ENCODE data around the gene HBZ.

The HBZ gene

DNA sequence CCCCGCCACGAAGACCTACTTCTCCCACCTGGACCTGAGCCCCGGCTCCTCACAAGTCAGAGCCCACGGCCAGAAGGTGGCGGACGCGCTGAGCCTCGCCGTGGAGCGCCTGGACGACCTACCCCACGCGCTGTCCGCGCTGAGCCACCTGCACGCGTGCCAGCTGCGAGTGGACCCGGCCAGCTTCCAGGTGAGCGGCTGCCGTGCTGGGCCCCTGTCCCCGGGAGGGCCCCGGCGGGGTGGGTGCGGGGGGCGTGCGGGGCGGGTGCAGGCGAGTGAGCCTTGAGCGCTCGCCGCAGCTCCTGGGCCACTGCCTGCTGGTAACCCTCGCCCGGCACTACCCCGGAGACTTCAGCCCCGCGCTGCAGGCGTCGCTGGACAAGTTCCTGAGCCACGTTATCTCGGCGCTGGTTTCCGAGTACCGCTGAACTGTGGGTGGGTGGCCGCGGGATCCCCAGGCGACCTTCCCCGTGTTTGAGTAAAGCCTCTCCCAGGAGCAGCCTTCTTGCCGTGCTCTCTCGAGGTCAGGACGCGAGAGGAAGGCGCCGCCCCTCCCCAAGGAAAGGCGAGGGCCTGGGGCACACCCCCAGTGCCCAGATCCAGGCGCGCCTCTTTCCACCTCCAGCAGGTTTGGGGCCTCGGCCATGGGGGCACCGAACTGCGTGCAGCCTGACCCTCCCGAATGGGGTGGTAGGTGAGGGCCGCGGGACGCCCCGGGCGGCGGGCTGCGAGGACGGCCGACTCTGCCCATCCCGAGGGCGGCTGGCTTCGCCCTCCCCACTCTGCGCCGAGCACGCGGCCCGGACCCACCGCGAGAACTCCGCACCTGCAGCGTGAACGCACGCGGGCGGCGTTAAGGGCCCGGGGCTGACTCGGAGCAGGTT lies 28.5 kb downstream of the HBZ start:
- no peak overlapping the region for H2BK12ac ChIP-seq (ENCODE audit: low read length in 2 of 2)
- peak overlapping the region; percentile 44 for H2AFZ ChIP-seq (ENCODE audit: low read depth, low read length)
- peak overlapping the region in 1 of 2 experiments; percentile 14 for H3K18ac ChIP-seq (ENCODE audit: low read depth in 1 of 2, low read length in 2 of 2)
- peak overlapping the region; percentile 43 to 63 for H3K4me3 ChIP-seq (ENCODE audit: insufficient read depth in 1 of 2, low read depth in 1 of 2, low read length in 2 of 2)
- H3K4ac ChIP-seq (ENCODE audit: low read depth in 1 of 2, low read length in 2 of 2), result peak overlapping the region in 1 of 2 experiments; percentile 30
- peak overlapping the region in 1 of 2 experiments; percentile 70 for H3K14ac ChIP-seq (ENCODE audit: low read length in 2 of 2)
- H3K9ac ChIP-seq (ENCODE audit: low read length), result peak overlapping the region; percentile 32
- no peaks in the 10 kb centered on the region for H3K9me3 ChIP-seq (ENCODE audit: control insufficient read depth, low read length)
- peak overlapping the region; percentile 90 for H3K4me2 ChIP-seq (ENCODE audit: low read length, poor library complexity, severe bottlenecking)
- no peak overlapping the region for H2BK15ac ChIP-seq (ENCODE audit: low read depth, poor library complexity, severe bottlenecking)
- 3% methylated on average over 72 of the region's 89 CpGs for WGBS
- peak; percentile 51 for DNase-seq
- peaks cover 34 to 36% of the 10 kb centered on the region in 2 experiments for H3K27me3 ChIP-seq (ENCODE audit: control insufficient read depth in 1 of 2, insufficient read depth in 1 of 2, low read length in 2 of 2)
- no peak overlapping the region for H2BK5ac ChIP-seq (ENCODE audit: low read depth, low read length, poor library complexity, severe bottlenecking)
- H3K4me1 ChIP-seq (ENCODE audit: control insufficient read depth, insufficient read depth, low read depth, low read length), result peaks cover 18% of the 10 kb centered on the region
- H2AK5ac ChIP-seq (ENCODE audit: low read length, severe bottlenecking), result no peak overlapping the region
- peaks cover 11 to 35% of the 10 kb centered on the region in 2 experiments for H3K36me3 ChIP-seq (ENCODE audit: control insufficient read depth in 1 of 2, insufficient read depth in 2 of 2, low read depth in 1 of 2, low read length in 2 of 2)
- H4K8ac ChIP-seq (ENCODE audit: low read length), result no peak overlapping the region
- H3K79me1 ChIP-seq (replicated peaks; ENCODE audit: low read length, poor library complexity, severe bottlenecking), result peaks cover 2% of the 10 kb centered on the region
- peak overlapping the region in 1 of 2 experiments; percentile 81 for H3K23ac ChIP-seq (ENCODE audit: low read length in 2 of 2)
- peak overlapping the region; percentile 15 for H4K91ac ChIP-seq (ENCODE audit: low read length)
- H3K27ac ChIP-seq (ENCODE audit: low read length, poor library complexity, severe bottlenecking), result no peak overlapping the region
- H2BK120ac ChIP-seq (ENCODE audit: low read depth, low read length), result no peak overlapping the region

DNA sequence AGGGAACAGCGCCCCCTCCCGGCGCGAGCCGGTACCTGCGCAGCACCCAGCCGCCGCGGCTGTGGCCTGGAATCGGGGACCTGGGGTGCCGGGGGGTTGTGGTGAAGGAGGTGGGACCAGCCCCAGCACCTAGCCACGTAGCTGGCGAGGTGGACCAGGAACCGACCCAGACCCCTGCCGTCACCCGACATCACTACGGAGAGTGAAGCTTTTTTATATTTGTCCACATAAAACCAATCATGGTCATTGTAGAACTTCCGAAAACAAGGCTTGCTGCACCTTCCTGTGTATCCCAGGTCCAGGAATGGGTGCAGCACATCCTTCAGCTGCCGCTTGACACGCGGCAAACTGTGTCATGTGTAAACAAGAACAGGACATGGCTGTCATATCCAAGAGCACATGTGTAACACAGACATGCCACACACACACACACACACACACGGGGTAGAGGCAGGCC lies 29.1 kb downstream of the HBZ start:
- Histone ChIP-seq H3K9me3 (ENCODE audit: control insufficient read depth, low read length) (no peaks in the 10 kb centered on the region), H3K27me3 (ENCODE audit: control insufficient read depth in 1 of 2, insufficient read depth in 1 of 2, low read length in 2 of 2) (peaks cover 34 to 36% of the 10 kb centered on the region in 2 experiments), H3K4ac (ENCODE audit: low read depth in 1 of 2, low read length in 2 of 2) (no peak overlapping the region), H2AFZ (ENCODE audit: low read depth, low read length) (no peak overlapping the region), H3K23ac (ENCODE audit: low read length in 2 of 2) (no peak overlapping the region), H3K79me1 (replicated peaks; ENCODE audit: low read length, poor library complexity, severe bottlenecking) (peaks cover 2% of the 10 kb centered on the region), H3K36me3 (ENCODE audit: control insufficient read depth in 1 of 2, insufficient read depth in 2 of 2, low read depth in 1 of 2, low read length in 2 of 2) (peaks cover 11 to 35% of the 10 kb centered on the region in 2 experiments), H3K27ac (ENCODE audit: low read length, poor library complexity, severe bottlenecking) (no peak overlapping the region), H2BK15ac (ENCODE audit: low read depth, poor library complexity, severe bottlenecking) (no peak overlapping the region), H4K91ac (ENCODE audit: low read length) (no peak overlapping the region), H2BK120ac (ENCODE audit: low read depth, low read length) (no peak overlapping the region), H3K18ac (ENCODE audit: low read depth in 1 of 2, low read length in 2 of 2) (no peak overlapping the region), H2BK12ac (ENCODE audit: low read length in 2 of 2) (no peak overlapping the region), H4K8ac (ENCODE audit: low read length) (no peak overlapping the region), H3K4me3 (ENCODE audit: insufficient read depth in 1 of 2, low read depth in 1 of 2, low read length in 2 of 2) (no peak overlapping the region), H2BK5ac (ENCODE audit: low read depth, low read length, poor library complexity, severe bottlenecking) (no peak overlapping the region), H3K4me2 (ENCODE audit: low read length, poor library complexity, severe bottlenecking) (no peak overlapping the region), H2AK5ac (ENCODE audit: low read length, severe bottlenecking) (no peak overlapping the region), H3K14ac (ENCODE audit: low read length in 2 of 2) (no peak overlapping the region), H3K9ac (ENCODE audit: low read length) (no peak overlapping the region), H3K4me1 (ENCODE audit: control insufficient read depth, insufficient read depth, low read depth, low read length) (peaks cover 18% of the 10 kb centered on the region)
- peak; percentile 9 for DNase-seq
- 33% methylated on average over 22 of the region's 22 CpGs for WGBS

DNA sequence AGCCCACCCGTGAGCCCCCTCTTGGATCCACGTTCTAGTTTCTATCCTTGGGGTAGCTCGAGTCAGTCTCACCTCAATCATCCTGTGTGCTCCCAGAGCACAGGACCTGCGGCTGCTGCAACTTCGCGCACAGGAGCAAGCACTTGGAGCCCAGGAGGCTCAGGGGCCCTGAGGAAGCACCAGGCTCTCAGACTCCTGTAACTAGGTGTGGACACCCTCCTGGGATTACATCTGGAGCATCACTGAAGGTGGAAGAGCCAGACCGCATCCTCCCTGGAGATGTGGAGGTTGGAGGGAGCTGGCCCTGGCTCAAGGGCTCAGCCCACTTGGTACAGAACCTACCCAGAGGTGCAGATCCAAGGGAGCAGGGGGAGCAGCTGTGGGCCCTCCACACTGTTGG lies 30.6 kb downstream of the HBZ start:
- peaks cover 21 to 45% of the 10 kb centered on the region in 2 experiments for H3K36me3 ChIP-seq (ENCODE audit: control insufficient read depth in 1 of 2, insufficient read depth in 2 of 2, low read depth in 1 of 2, low read length in 2 of 2)
- peaks cover 18% of the 10 kb centered on the region for H3K4me1 ChIP-seq (ENCODE audit: control insufficient read depth, insufficient read depth, low read depth, low read length)
- H3K18ac ChIP-seq (ENCODE audit: low read depth in 1 of 2, low read length in 2 of 2), result no peak overlapping the region
- peaks cover 5% of the 10 kb centered on the region for H3K79me1 ChIP-seq (replicated peaks; ENCODE audit: low read length, poor library complexity, severe bottlenecking)
- H2BK15ac ChIP-seq (ENCODE audit: low read depth, poor library complexity, severe bottlenecking), result no peak overlapping the region
- peaks cover 24 to 26% of the 10 kb centered on the region in 2 experiments for H3K27me3 ChIP-seq (ENCODE audit: control insufficient read depth in 1 of 2, insufficient read depth in 1 of 2, low read length in 2 of 2)
- no peak overlapping the region for H4K8ac ChIP-seq (ENCODE audit: low read length)
- H3K4ac ChIP-seq (ENCODE audit: low read depth in 1 of 2, low read length in 2 of 2), result no peak overlapping the region
- H2BK12ac ChIP-seq (ENCODE audit: low read length in 2 of 2), result no peak overlapping the region
- no peak overlapping the region for H3K4me2 ChIP-seq (ENCODE audit: low read length, poor library complexity, severe bottlenecking)
- H4K91ac ChIP-seq (ENCODE audit: low read length), result no peak overlapping the region
- H3K27ac ChIP-seq (ENCODE audit: low read length, poor library complexity, severe bottlenecking), result no peak overlapping the region
- WGBS, result 95% methylated on average over 7 of the region's 7 CpGs
- DNase-seq, result no peak
- H3K9me3 ChIP-seq (ENCODE audit: control insufficient read depth, low read length), result no peaks in the 10 kb centered on the region
- no peak overlapping the region for H2AFZ ChIP-seq (ENCODE audit: low read depth, low read length)
- no peak overlapping the region for H2AK5ac ChIP-seq (ENCODE audit: low read length, severe bottlenecking)
- H2BK120ac ChIP-seq (ENCODE audit: low read depth, low read length), result no peak overlapping the region
- H3K9ac ChIP-seq (ENCODE audit: low read length), result no peak overlapping the region
- no peak overlapping the region for H3K23ac ChIP-seq (ENCODE audit: low read length in 2 of 2)
- H3K4me3 ChIP-seq (ENCODE audit: insufficient read depth in 1 of 2, low read depth in 1 of 2, low read length in 2 of 2), result no peak overlapping the region
- no peak overlapping the region for H2BK5ac ChIP-seq (ENCODE audit: low read depth, low read length, poor library complexity, severe bottlenecking)
- H3K14ac ChIP-seq (ENCODE audit: low read length in 2 of 2), result no peak overlapping the region

DNA sequence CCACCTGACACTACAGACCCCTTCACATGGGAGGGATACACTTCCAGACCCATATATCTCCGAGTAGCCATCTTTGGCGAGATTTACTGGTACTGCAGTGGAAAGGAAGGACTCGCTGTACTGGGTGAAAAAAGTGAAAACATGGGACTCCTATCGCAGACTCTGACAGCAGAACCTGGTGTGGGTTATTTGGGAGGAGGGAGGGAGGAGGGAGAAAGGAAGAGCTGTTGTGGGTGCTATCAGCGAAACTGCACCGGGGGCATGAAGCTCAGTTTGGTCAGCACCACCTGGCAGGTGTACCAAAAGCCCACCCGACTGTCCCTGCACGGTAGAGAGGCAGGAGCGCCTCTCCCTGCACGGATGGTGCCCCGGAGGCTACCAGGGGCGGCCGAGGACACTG lies 32.8 kb downstream of the HBZ start:
- no peak overlapping the region for H2AK5ac ChIP-seq (ENCODE audit: low read length, severe bottlenecking)
- no peak overlapping the region for H2BK120ac ChIP-seq (ENCODE audit: low read depth, low read length)
- H4K91ac ChIP-seq (ENCODE audit: low read length), result no peak overlapping the region
- peaks cover 15% of the 10 kb centered on the region for H3K4me1 ChIP-seq (ENCODE audit: control insufficient read depth, insufficient read depth, low read depth, low read length)
- WGBS, result 96% methylated on average over 13 of the region's 13 CpGs
- H3K27ac ChIP-seq (ENCODE audit: low read length, poor library complexity, severe bottlenecking), result no peak overlapping the region
- H2AFZ ChIP-seq (ENCODE audit: low read depth, low read length), result no peak overlapping the region
- H3K36me3 ChIP-seq (ENCODE audit: control insufficient read depth in 1 of 2, insufficient read depth in 2 of 2, low read depth in 1 of 2, low read length in 2 of 2), result peaks cover 41 to 65% of the 10 kb centered on the region in 2 experiments
- no peak overlapping the region for H4K8ac ChIP-seq (ENCODE audit: low read length)
- no peak overlapping the region for H2BK15ac ChIP-seq (ENCODE audit: low read depth, poor library complexity, severe bottlenecking)
- DNase-seq, result no peak
- H3K18ac ChIP-seq (ENCODE audit: low read depth in 1 of 2, low read length in 2 of 2), result no peak overlapping the region
- no peak overlapping the region for H3K4ac ChIP-seq (ENCODE audit: low read depth in 1 of 2, low read length in 2 of 2)
- H3K14ac ChIP-seq (ENCODE audit: low read length in 2 of 2), result no peak overlapping the region
- no peak overlapping the region for H3K4me2 ChIP-seq (ENCODE audit: low read length, poor library complexity, severe bottlenecking)
- H2BK5ac ChIP-seq (ENCODE audit: low read depth, low read length, poor library complexity, severe bottlenecking), result no peak overlapping the region
- no peaks in the 10 kb centered on the region for H3K9me3 ChIP-seq (ENCODE audit: control insufficient read depth, low read length)
- H3K79me1 ChIP-seq (replicated peaks; ENCODE audit: low read length, poor library complexity, severe bottlenecking), result peaks cover 14% of the 10 kb centered on the region
- no peak overlapping the region for H3K23ac ChIP-seq (ENCODE audit: low read length in 2 of 2)
- H2BK12ac ChIP-seq (ENCODE audit: low read length in 2 of 2), result no peak overlapping the region
- H3K9ac ChIP-seq (ENCODE audit: low read length), result no peak overlapping the region
- peaks cover 3 to 8% of the 10 kb centered on the region in 2 experiments for H3K27me3 ChIP-seq (ENCODE audit: control insufficient read depth in 1 of 2, insufficient read depth in 1 of 2, low read length in 2 of 2)
- H3K4me3 ChIP-seq (ENCODE audit: insufficient read depth in 1 of 2, low read depth in 1 of 2, low read length in 2 of 2), result no peak overlapping the region
